Mucosa of descending colon (tissue), 3 donors: Measurements from ENCODE around the gene SPEG. TPM values are rescaled to one million over a fixed set of nuclear protein-coding genes. Genes with fewer than 3 reads are reported as not detected.
A peak's percentile ranks its signal among the peaks of the same experiment; 100 is the strongest.

Experiments
- ATAC-seq: fragments of 200-7000 bp; cut with Tn5 transposase; one replicate; pipeline ENCODE4 v1.9.1; 2020; ENCODE audit warnings: mild to moderate bottlenecking, moderate library complexity
- DNase-seq, 3 donors: peaks; one replicate each; pipeline ENCODE4 v3.0.0-alpha.2; 2020
- H3K36me3 ChIP-seq: fragments of 200-600 bp; one replicate; pipeline ENCODE4 v1.8.0; 2021; ENCODE audit warnings: low read depth, mild to moderate bottlenecking
- H3K4me1 ChIP-seq: fragments of 200-600 bp; one replicate; pipeline ENCODE4 v1.8.0; 2021; ENCODE audit warnings: low read depth, mild to moderate bottlenecking
- H3K4me3 ChIP-seq: fragments of 200-600 bp; one replicate; pipeline ENCODE4 v1.8.0; 2021; ENCODE audit warnings: mild to moderate bottlenecking
- H3K9me3 ChIP-seq: fragments of 200-600 bp; one replicate; pipeline ENCODE4 v1.8.0; 2021; ENCODE audit warnings: mild to moderate bottlenecking
- CTCF ChIP-seq: fragments of 200-600 bp; IDR thresholded peaks from one replicate; pipeline ENCODE4 v1.8.0; 2022; ENCODE audit warnings: antibody characterized with exemption, mild to moderate bottlenecking
- intact Hi-C, 2 donors: fragments of 100-400 bp; cut with DNase I in 1 of 2; cut with micrococcal nuclease in 1 of 2; formaldehyde crosslinking; loops; one replicate each; pipeline versions ENCODE4 v1.11.0 to v1.11.1; 2022; cut with DNase I, micrococcal nuclease
- total RNA-seq, 3 donors: library from RNA; stranded (reverse); fragmentation: NEBNext Ultra II Directional in 2 of 3; extraction: Animal tissue kit (Norgen Biotek cat#: 25700) in 2 of 3; gene quantifications; one replicate each; pipeline versions ENCODE4 v1.2.1 to v1.2.4, GENCODE V29; 2021 to 2023
- donor health status: DM: no; HTN: no; CAD: no; lungs with moderate emphysema.
- donor health status: DM: no; HTN: no; CAD: no.
- donor health status: DM: no; HTN: yes; CAD: no.

The SPEG gene
- total RNA-seq, 3 donors from 2014 or later: 7.9 to 242 (median 22.2) TPM

- intact Hi-C loops: no loop called here
- H3K4me3 ChIP-seq: no peak overlapping the region
- H3K9me3 ChIP-seq: no peaks in the 10 kb centered on the region
- H3K4me1 ChIP-seq: no peaks in the 10 kb centered on the region
- DNase-seq: peak in 1 of 3 donors; percentile 38
- ATAC-seq: no peak
- no peaks in the 10 kb centered on the region for H3K36me3 ChIP-seq
- no peak for TF ChIP-seq CTCF
These were observed 38.9 kb downstream of the SPEG start for GRCh38 chr2:219473511-219473910.

GRCh38 chr2:219474285-219475060 lies 39.8 kb downstream of the SPEG start:
- Histone ChIP-seq H3K4me3 (no peak overlapping the region), H3K36me3 (no peaks in the 10 kb centered on the region), H3K9me3 (no peaks in the 10 kb centered on the region), H3K4me1 (no peaks in the 10 kb centered on the region)
- intact Hi-C loops: no loop called here
- DNase-seq: no peak
- no peak for ATAC-seq
- no peak for TF ChIP-seq CTCF

- Histone ChIP-seq H3K9me3 (no peaks in the 10 kb centered on the region), H3K36me3 (no peaks in the 10 kb centered on the region), H3K4me1 (no peaks in the 10 kb centered on the region), H3K4me3 (no peak overlapping the region)
- intact Hi-C loops: no loop called here
- TF ChIP-seq CTCF: no peak
- ATAC-seq (no peak), DNase-seq (no peak)
These were observed 40.6 kb downstream of the SPEG start for GRCh38 chr2:219475278-219475677.

- Histone ChIP-seq H3K4me3 (no peak overlapping the region), H3K36me3 (no peaks in the 10 kb centered on the region), H3K9me3 (no peaks in the 10 kb centered on the region), H3K4me1 (no peaks in the 10 kb centered on the region)
- intact Hi-C loops: loop anchor here in 1 of 2 donors (2.0 kb wide), 1 partner anchor 55 kb away; no protein-coding TSS in a partner anchor
- ATAC-seq (peak; percentile 86), DNase-seq (peak; percentile 60 to 88 (median 85))
- TF ChIP-seq CTCF: peak; percentile 84
These were observed 41.3 kb downstream of the SPEG start for GRCh38 chr2:219475697-219476651.

GRCh38 chr2:219476652-219477151 lies 42.1 kb downstream of the SPEG start:
- no peak for DNase-seq
- Histone ChIP-seq H3K9me3 (no peaks in the 10 kb centered on the region), H3K4me3 (no peak overlapping the region), H3K4me1 (no peaks in the 10 kb centered on the region), H3K36me3 (no peaks in the 10 kb centered on the region)
- intact Hi-C loops: loop anchor here in 1 of 2 donors (2.0 kb wide), 1 partner anchor 54 kb away; no protein-coding TSS in a partner anchor
- TF ChIP-seq CTCF: no peak
- no peak for ATAC-seq
